Lung (tissue), 12 donors: Measurements from ENCODE around the gene ZFAND6. TPM values are rescaled to one million over a fixed set of nuclear protein-coding genes. Genes with fewer than 3 reads are reported as not detected.

Source experiments
- ATAC-seq: fragments of 200-7000 bp; cut with Tn5 transposase; one replicate; pipeline ENCODE4 v1.9.1; 2020; ENCODE audit warnings: moderate number of reproducible peaks; ENCODE audit not compliant: insufficient read depth, low FRiP score
- DNase-seq, 3 donors: peaks; one replicate each; pipeline ENCODE4 v3.0.0-alpha.2; 2013 to 2017
- H3K27ac ChIP-seq, 2 donors: one replicate each; pipeline ENCODE4 v1.5.1; 2013; ENCODE audit warnings: mild to moderate bottlenecking in 2 of 2, moderate library complexity in 2 of 2, control low read depth in 1 of 2, inconsistent platforms in 1 of 2, low read depth in 1 of 2, low read length in 1 of 2
- H3K27me3 ChIP-seq, 3 donors: one replicate each; pipeline ENCODE4 v1.5.1; 2013; ENCODE audit warnings: low read length in 2 of 3; ENCODE audit not compliant: control insufficient read depth in 3 of 3, insufficient read depth in 3 of 3
- H3K36me3 ChIP-seq, 4 donors: one replicate each; pipeline ENCODE4 v1.5.1; 2013; ENCODE audit warnings: low read length in 4 of 4, mild to moderate bottlenecking in 1 of 4, moderate library complexity in 1 of 4; ENCODE audit not compliant: control insufficient read depth in 4 of 4, insufficient read depth in 4 of 4
- H3K4me1 ChIP-seq, 5 donors: one replicate each; pipeline ENCODE4 v1.5.1; 2013; ENCODE audit warnings: low read length in 5 of 5, mild to moderate bottlenecking in 2 of 5, moderate library complexity in 1 of 5; ENCODE audit not compliant: control insufficient read depth in 5 of 5, insufficient read depth in 5 of 5
- H3K4me3 ChIP-seq: one replicate; pipeline ENCODE4 v1.5.1; 2013; ENCODE audit warnings: mild to moderate bottlenecking, control low read depth, moderate library complexity
- H3K9ac ChIP-seq, 2 donors: one replicate each; pipeline ENCODE4 v1.5.1; 2013; ENCODE audit warnings: low read length in 2 of 2, control low read depth in 1 of 2; ENCODE audit not compliant: insufficient read depth in 1 of 2
- H3K9me3 ChIP-seq, 4 donors: one replicate each; pipeline ENCODE4 v1.5.1; 2013; ENCODE audit warnings: low read length in 3 of 4, mild to moderate bottlenecking in 1 of 4, moderate library complexity in 1 of 4; ENCODE audit not compliant: control insufficient read depth in 4 of 4, insufficient read depth in 3 of 4
- CTCF ChIP-seq: IDR thresholded peaks from 2 replicates; pipeline ENCODE4 v1.5.1; 2012; ENCODE audit warnings: mild to moderate bottlenecking; ENCODE audit errors: control extremely low read depth, extremely low read depth
- WGBS, 2 donors: extraction: QIAGEN DNeasy Blood & Tissue Kit; methylation state at CpG; one replicate each; pipeline ENCODE4 v1.1.7; 2013; 5-methylcytosine and 5-hydroxymethylcytosine counted together
- polyA plus RNA-seq, 2 donors: library from polyadenylated mRNA; stranded (reverse); fragments of 200-250 nt; gene quantifications; one replicate each; pipeline ENCODE4 v1.2.1, GENCODE V29; 2013
- total RNA-seq, 2 donors: library from RNA; depleted of rRNA in 1 of 2; stranded (reverse); fragments of >200 nt in 1 of 2; gene quantifications; one replicate each; pipeline ENCODE4 v1.2.1, GENCODE V29; 2014 to 2021
- donor health status: control.
- donor health status: control.
- donor health status: Bipolar disorder and iron deficiency.
- donor health status: healthy.
- donor health status: DM: yes; HTN: yes; CAD: no.

Gene ZFAND6
- total and polyA plus RNA-seq, 4 donors = 49.6 to 160 (median 81.4) TPM

- ATAC-seq (no peak), DNase-seq (no peak)
- Histone ChIP-seq H3K9me3 (no peaks in the 10 kb centered on the region), H3K4me1 (peaks cover 0 to 23% (median 3%) of the 10 kb centered on the region in 5 donors), H3K9ac (no peak overlapping the region), H3K36me3 (no peaks in the 10 kb centered on the region), H3K4me3 (no peak overlapping the region), H3K27ac (no peak overlapping the region), H3K27me3 (peaks cover 0 to 7% (median 3%) of the 10 kb centered on the region in 3 donors)
- 66 to 67% methylated on average over 6 of the region's 6 CpGs for WGBS, 2 donors
- no peak for TF ChIP-seq CTCF
These were observed 1.4 kb upstream of the ZFAND6 start for GRCh38 chr15:80058044-80058443.

- Histone ChIP-seq H3K27ac (peak overlapping the region; percentile 97 to 98), H3K27me3 (peaks cover 0 to 7% (median 3%) of the 10 kb centered on the region in 3 donors), H3K36me3 (no peaks in the 10 kb centered on the region), H3K4me1 (peaks cover 0 to 23% (median 3%) of the 10 kb centered on the region in 5 donors), H3K9me3 (no peaks in the 10 kb centered on the region), H3K4me3 (peak overlapping the region; percentile 90), H3K9ac (peak overlapping the region in 1 of 2 donors; percentile 55)
- TF ChIP-seq CTCF = no peak
- ATAC-seq = peak; percentile 86
- peak in 2 of 3 donors; percentile 52 to 53 for DNase-seq
- 0 to 1% methylated on average over 57 to 72 of the region's 72 CpGs for WGBS, 2 donors
These were observed 395 bp downstream of the ZFAND6 start for GRCh38 chr15:80059786-80060355.

- H3K4me3 ChIP-seq = peak overlapping the region; percentile 90
- ATAC-seq (no peak), DNase-seq (peak; percentile 14 to 49 (median 40))
- H3K36me3 ChIP-seq = no peaks in the 10 kb centered on the region
- no peak for TF ChIP-seq CTCF
- peaks cover 0 to 23% (median 3%) of the 10 kb centered on the region in 5 donors for H3K4me1 ChIP-seq
- 2 to 4% methylated on average over 26 of the region's 26 CpGs for WGBS, 2 donors
- peak overlapping the region; percentile 97 to 98 for H3K27ac ChIP-seq
- H3K9me3 ChIP-seq = no peaks in the 10 kb centered on the region
- H3K27me3 ChIP-seq = peaks cover 0 to 7% (median 3%) of the 10 kb centered on the region in 3 donors
- peak overlapping the region in 1 of 2 donors; percentile 55 for H3K9ac ChIP-seq
These were observed 1.0 kb downstream of the ZFAND6 start for GRCh38 chr15:80060356-80061006.
